ENCODE data around the gene LGR6. TPM values are rescaled to one million over a fixed set of nuclear protein-coding genes. Genes with fewer than 3 reads are reported as not detected.

Gene LGR6
- total and polyA plus RNA-seq, 2 donors (not counting 1 experiment from before 2014, with no cell fraction given): 0.28 TPM; not detected in 1

- Histone ChIP-seq H3K4me2 (replicated peaks; ENCODE audit: low read depth, low read length, poor library complexity, severe bottlenecking) (peak overlapping the region; percentile 16), H3K9me3 (ENCODE audit: control extremely low read depth in 1 of 3, control insufficient read depth in 2 of 3, insufficient read depth in 1 of 3, low read length in 2 of 3) (no peaks in the 10 kb centered on the region), H2AFZ (ENCODE audit: insufficient read depth, low read depth, low read length, poor library complexity, severe bottlenecking) (peak overlapping the region; percentile 32), H3K36me3 (replicated peaks in 1 of 2; ENCODE audit: control extremely low read depth in 1 of 2, control insufficient read depth in 1 of 2, extremely low read depth in 1 of 2, insufficient read depth in 2 of 2, low read length in 1 of 2) (no peaks in the 10 kb centered on the region), H3K79me2 (ENCODE audit: control insufficient read depth, insufficient read depth, low read length) (no peaks in the 10 kb centered on the region), H3K27ac (ENCODE audit: low read length in 2 of 2) (no peak overlapping the region), H3K4me1 (ENCODE audit: control insufficient read depth in 2 of 2, insufficient read depth in 2 of 2, low read length in 2 of 2) (peaks cover 5 to 7% of the 10 kb centered on the region in 2 donors), H3K4me3 (ENCODE audit: control extremely low read depth in 1 of 5, extremely low read depth in 1 of 5, insufficient read depth in 1 of 5, low read depth in 2 of 5, low read length in 4 of 5) (no peak overlapping the region), H3K9ac (ENCODE audit: low read length) (no peak overlapping the region), H4K20me1 (ENCODE audit: control insufficient read depth, insufficient read depth, low read length, poor library complexity, severe bottlenecking) (no peaks in the 10 kb centered on the region), H3K27me3 (replicated peaks in 1 of 4; ENCODE audit: control extremely low read depth in 1 of 4, control insufficient read depth in 3 of 4, insufficient read depth in 4 of 4, low read length in 3 of 4) (peaks cover 0 to 29% (median 3%) of the 10 kb centered on the region in 4 experiments)
- ATAC-seq (ENCODE audit: low read depth) (peak; percentile 85), DNase-seq (peak; percentile 59)
- H3K4me1 Mint-ChIP-seq: peaks cover 10% of the 10 kb centered on the region
- ChIA-PET POLR2A (no interaction called here), CTCF (interaction anchor here (1.3 kb wide), 1 partner anchor 49 kb away, joined by 3 read pairs; no protein-coding TSS in a partner anchor)
- WGBS (ENCODE audit: insufficient coverage): 39% methylated on average over 12 of the region's 13 CpGs
- H3K9me3 Mint-ChIP-seq (ENCODE audit: insufficient read depth): no peaks in the 10 kb centered on the region
- H3K27me3 Mint-ChIP-seq: peaks cover 16% of the 10 kb centered on the region
- no peak overlapping the region for H3K4me3 Mint-ChIP-seq
- intact Hi-C loops (cut with micrococcal nuclease): no loop called here
- H3K27ac Mint-ChIP-seq: no peak overlapping the region
- TF ChIP-seq EZH2 (IDR thresholded peaks at IDR 0.05; ENCODE audit: borderline replicate concordance, insufficient read depth, low read depth, low read length, poor library complexity, severe bottlenecking) (no peak), CTCF (IDR thresholded peaks at IDR 0.05) (no peak)
Observed at GRCh38 chr1:202203238-202204039, 9.8 kb downstream of the LGR6 start.

GRCh38 chr1:202204065-202204464 lies 10.5 kb downstream of the LGR6 start:
- no peak overlapping the region for H3K9ac ChIP-seq (ENCODE audit: low read length)
- H3K4me2 ChIP-seq (replicated peaks; ENCODE audit: low read depth, low read length, poor library complexity, severe bottlenecking): peak overlapping the region; percentile 16
- Mint-ChIP-seq H3K27me3 (peaks cover 13% of the 10 kb centered on the region), H3K4me1 (peaks cover 8% of the 10 kb centered on the region), H3K27ac (no peak overlapping the region), H3K9me3 (ENCODE audit: insufficient read depth) (no peaks in the 10 kb centered on the region), H3K4me3 (no peak overlapping the region)
- H3K4me1 ChIP-seq (ENCODE audit: control insufficient read depth in 2 of 2, insufficient read depth in 2 of 2, low read length in 2 of 2): peaks cover 5 to 7% of the 10 kb centered on the region in 2 donors
- no peak overlapping the region for H3K27ac ChIP-seq (ENCODE audit: low read length in 2 of 2)
- WGBS (ENCODE audit: insufficient coverage): 61% methylated on average over 1 of the region's 1 CpG
- intact Hi-C loops (cut with micrococcal nuclease): no loop called here
- no peak for TF ChIP-seq CTCF (IDR thresholded peaks at IDR 0.05)
- TF ChIP-seq EZH2 (IDR thresholded peaks at IDR 0.05; ENCODE audit: borderline replicate concordance, insufficient read depth, low read depth, low read length, poor library complexity, severe bottlenecking): no peak
- CTCF ChIA-PET: no interaction called here
- H3K9me3 ChIP-seq (ENCODE audit: control extremely low read depth in 1 of 3, control insufficient read depth in 2 of 3, insufficient read depth in 1 of 3, low read length in 2 of 3): no peaks in the 10 kb centered on the region
- POLR2A ChIA-PET: no interaction called here
- peaks cover 0 to 31% (median 3%) of the 10 kb centered on the region in 4 experiments for H3K27me3 ChIP-seq (replicated peaks in 1 of 4; ENCODE audit: control extremely low read depth in 1 of 4, control insufficient read depth in 3 of 4, insufficient read depth in 4 of 4, low read length in 3 of 4)
- no peak overlapping the region for H3K4me3 ChIP-seq (ENCODE audit: control extremely low read depth in 1 of 5, extremely low read depth in 1 of 5, insufficient read depth in 1 of 5, low read depth in 2 of 5, low read length in 4 of 5)
- no peaks in the 10 kb centered on the region for H4K20me1 ChIP-seq (ENCODE audit: control insufficient read depth, insufficient read depth, low read length, poor library complexity, severe bottlenecking)
- DNase-seq: no peak
- no peak for ATAC-seq (ENCODE audit: low read depth)
- peak overlapping the region; percentile 32 for H2AFZ ChIP-seq (ENCODE audit: insufficient read depth, low read depth, low read length, poor library complexity, severe bottlenecking)
- H3K79me2 ChIP-seq (ENCODE audit: control insufficient read depth, insufficient read depth, low read length): no peaks in the 10 kb centered on the region
- H3K36me3 ChIP-seq (replicated peaks in 1 of 2; ENCODE audit: control extremely low read depth in 1 of 2, control insufficient read depth in 1 of 2, extremely low read depth in 1 of 2, insufficient read depth in 2 of 2, low read length in 1 of 2): no peaks in the 10 kb centered on the region
